A673 (cell line): ENCODE data around the gene SLC35G6. TPM values are rescaled to one million over a fixed set of nuclear protein-coding genes. Genes with fewer than 3 reads are reported as not detected.

Experiments
- BruUV-seq: library from RNA; stranded (reverse); fragments of 400-500 nt; replicated peaks from 2 replicates; lab custom pipeline; 2021; lab: Mats Ljungman, UMichigan
- CTCF ChIA-PET: fragments of 300-600 bp; sonication (Branson Sonifier 250); formaldehyde crosslinking; loops from one replicate; lab custom pipeline; 2022; ENCODE audit warnings: antibody characterized with exemption; lab: Charles Lee
- POLR2A ChIA-PET: fragments of 300-600 bp; sonication (Branson Sonifier 250); formaldehyde crosslinking; loops from one replicate; lab custom pipeline; 2022; ENCODE audit warnings: antibody characterized with exemption; ENCODE audit not compliant: low non-redundant PET; lab: Charles Lee
- DNase-seq: peaks from one replicate; pipeline ENCODE4 v3.0.0-alpha.2; 2015; ENCODE audit warnings: low spot score
- H3K27ac ChIP-seq: fragments of 200-600 bp; sonication (generic); 2 replicates; pipeline ENCODE4 v1.5.1; 2016; ENCODE audit warnings: mixed run types, low read depth, mild to moderate bottlenecking, mixed read lengths, antibody characterized with exemption, low read length; ENCODE audit not compliant: poor library complexity, severe bottlenecking
- H3K27me3 ChIP-seq: fragments of 200-600 bp; sonication (generic); replicated peaks from 2 replicates; pipeline ENCODE4 v1.6.1; 2017; ENCODE audit warnings: mixed run types, low read depth, mild to moderate bottlenecking, mixed read lengths, antibody characterized with exemption, low read length; ENCODE audit not compliant: insufficient read depth, poor library complexity
- H3K36me3 ChIP-seq: fragments of 200-600 bp; sonication (generic); 2 replicates; pipeline ENCODE4 v1.6.1; 2016; ENCODE audit warnings: mixed run types, mild to moderate bottlenecking, mixed read lengths, antibody characterized with exemption, low read length; ENCODE audit not compliant: insufficient read depth, poor library complexity, severe bottlenecking
- H3K4me1 ChIP-seq: fragments of 200-600 bp; sonication (generic); 2 replicates; pipeline ENCODE4 v1.6.1; 2017; ENCODE audit warnings: mixed run types, mild to moderate bottlenecking, mixed read lengths, antibody characterized with exemption, low read length; ENCODE audit not compliant: insufficient read depth, poor library complexity, severe bottlenecking
- H3K4me3 ChIP-seq: fragments of 200-600 bp; sonication (generic); 2 replicates; pipeline ENCODE4 v1.5.1; 2016; ENCODE audit warnings: low read depth, mixed run types, mild to moderate bottlenecking, mixed read lengths, low read length; ENCODE audit not compliant: poor library complexity, severe bottlenecking
- H3K9me3 ChIP-seq: fragments of 200-600 bp; sonication (generic); 2 replicates; pipeline ENCODE4 v1.6.1; 2016; ENCODE audit warnings: mixed run types, low read depth, mild to moderate bottlenecking, mixed read lengths, antibody characterized with exemption, low read length; ENCODE audit not compliant: poor library complexity, severe bottlenecking
- EZH2 ChIP-seq: fragments of 200-600 bp; sonication (generic); IDR thresholded peaks from 2 replicates; pipeline ENCODE4 v1.6.1; 2017; ENCODE audit warnings: borderline replicate concordance, low read depth, mild to moderate bottlenecking, mixed read lengths, antibody characterized with exemption, low read length; ENCODE audit not compliant: poor library complexity, severe bottlenecking
- intact Hi-C: fragments of 100-400 bp; cut with micrococcal nuclease; formaldehyde crosslinking; loops from one replicate; pipeline ENCODE4 v1.10.0; 2022; ENCODE audit not compliant: unreplicated experiment
- total RNA-seq: library from RNA; stranded (reverse); gene quantifications from 2 replicates; pipeline ENCODE4 v1.2.3, GENCODE V29; 2021
- TF ChIP-seq, protein P1 (sequence below): fragments of 300-800, 200-600 bp; sonication (generic); conservative IDR thresholded peaks from 2 replicates; pipeline ENCODE4 v1.5.1; 2017; ENCODE audit warnings: low read depth, mild to moderate bottlenecking, antibody characterized with exemption, low read length, moderate library complexity, mixed read lengths

SLC35G6 gene
- total RNA-seq, 1 experiment from 2014 or later = not detected

DNA sequence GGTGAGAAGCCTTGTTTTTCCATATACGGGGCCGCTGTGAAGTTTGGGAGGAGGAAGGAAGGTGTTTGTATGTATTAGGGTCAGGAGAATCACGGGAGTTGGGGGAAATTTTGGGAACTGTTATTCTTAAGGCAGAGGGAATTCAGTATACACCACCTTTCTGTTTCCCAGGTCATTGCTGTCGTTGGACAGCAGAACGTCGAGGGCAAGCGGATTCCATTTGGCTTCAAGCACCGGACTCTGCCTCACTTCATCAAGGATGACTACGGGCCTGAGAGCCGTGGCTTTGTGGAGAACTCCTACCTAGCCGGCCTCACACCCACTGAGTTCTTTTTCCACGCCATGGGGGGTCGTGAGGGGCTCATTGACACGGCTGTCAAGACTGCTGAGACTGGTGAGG is 20.5 kb downstream of the SLC35G6 start:
- BruUV-seq = no TSS peak

DNA sequence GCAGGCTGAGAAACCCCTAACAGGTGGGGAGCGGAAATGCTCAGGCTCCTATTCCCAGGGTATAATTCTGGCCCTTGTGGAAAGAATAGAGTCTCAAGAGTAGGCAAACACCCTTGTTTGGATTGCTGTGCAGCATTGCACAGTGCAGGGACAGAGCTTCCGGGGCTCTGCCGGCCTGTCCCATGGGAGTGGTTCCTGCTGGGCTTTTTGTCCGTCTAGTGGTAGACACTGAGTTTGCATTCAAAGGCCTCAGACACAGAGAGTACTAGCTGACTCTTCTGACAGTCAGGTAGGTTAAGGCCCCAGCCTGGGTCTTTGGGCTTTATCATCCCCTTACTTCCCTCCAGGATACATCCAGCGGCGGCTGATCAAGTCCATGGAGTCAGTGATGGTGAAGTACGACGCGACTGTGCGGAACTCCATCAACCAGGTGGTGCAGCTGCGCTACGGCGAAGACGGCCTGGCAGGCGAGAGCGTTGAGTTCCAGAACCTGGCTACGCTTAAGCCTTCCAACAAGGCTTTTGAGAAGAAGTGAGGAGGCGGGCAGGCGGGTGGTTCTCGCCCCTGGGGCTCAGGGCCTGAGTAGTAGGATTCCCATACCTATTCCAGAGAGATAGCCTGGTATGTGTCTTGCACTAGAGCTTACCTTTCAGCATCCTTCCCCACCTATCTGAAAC is 21.1 kb downstream of the SLC35G6 start:
- CTCF ChIA-PET = interaction anchor here (0.6 to 0.7 kb wide), 3 partner anchors 10 to 66 kb away, joined by 3 to 5 read pairs (median 4); no protein-coding TSS in a partner anchor

More for the DNA sequence above, 20.5 kb downstream of the SLC35G6 start:
- TF ChIP-seq, protein P1, sequence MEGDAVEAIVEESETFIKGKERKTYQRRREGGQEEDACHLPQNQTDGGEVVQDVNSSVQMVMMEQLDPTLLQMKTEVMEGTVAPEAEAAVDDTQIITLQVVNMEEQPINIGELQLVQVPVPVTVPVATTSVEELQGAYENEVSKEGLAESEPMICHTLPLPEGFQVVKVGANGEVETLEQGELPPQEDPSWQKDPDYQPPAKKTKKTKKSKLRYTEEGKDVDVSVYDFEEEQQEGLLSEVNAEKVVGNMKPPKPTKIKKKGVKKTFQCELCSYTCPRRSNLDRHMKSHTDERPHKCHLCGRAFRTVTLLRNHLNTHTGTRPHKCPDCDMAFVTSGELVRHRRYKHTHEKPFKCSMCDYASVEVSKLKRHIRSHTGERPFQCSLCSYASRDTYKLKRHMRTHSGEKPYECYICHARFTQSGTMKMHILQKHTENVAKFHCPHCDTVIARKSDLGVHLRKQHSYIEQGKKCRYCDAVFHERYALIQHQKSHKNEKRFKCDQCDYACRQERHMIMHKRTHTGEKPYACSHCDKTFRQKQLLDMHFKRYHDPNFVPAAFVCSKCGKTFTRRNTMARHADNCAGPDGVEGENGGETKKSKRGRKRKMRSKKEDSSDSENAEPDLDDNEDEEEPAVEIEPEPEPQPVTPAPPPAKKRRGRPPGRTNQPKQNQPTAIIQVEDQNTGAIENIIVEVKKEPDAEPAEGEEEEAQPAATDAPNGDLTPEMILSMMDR = no peak
- no peak for TF ChIP-seq EZH2
- Histone ChIP-seq H3K27me3 (no peaks in the 10 kb centered on the region), H3K36me3 (peaks cover 96% of the 10 kb centered on the region), H3K27ac (no peak overlapping the region), H3K4me1 (no peaks in the 10 kb centered on the region), H3K9me3 (no peaks in the 10 kb centered on the region), H3K4me3 (no peak overlapping the region)
- intact Hi-C loops = no loop called here
- no peak for DNase-seq
- CTCF ChIA-PET = no interaction called here
- POLR2A ChIA-PET = no interaction called here

DNA sequence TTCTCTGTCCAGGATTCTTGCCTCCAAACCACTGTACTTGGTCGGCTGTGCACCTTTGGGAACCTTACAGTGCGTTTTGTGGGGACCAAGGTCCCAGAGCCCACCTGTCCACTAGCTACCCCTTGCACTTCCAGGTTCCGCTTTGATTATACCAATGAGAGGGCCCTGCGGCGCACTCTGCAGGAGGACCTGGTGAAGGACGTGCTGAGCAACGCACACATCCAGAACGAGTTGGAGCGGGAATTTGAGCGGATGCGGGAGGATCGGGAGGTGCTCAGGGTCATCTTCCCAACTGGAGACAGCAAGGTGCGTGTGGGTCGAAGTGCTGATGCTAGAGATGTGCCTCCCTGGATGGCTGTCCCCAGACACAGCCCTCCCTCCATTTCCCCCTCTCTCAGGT is 21.7 kb downstream of the SLC35G6 start:
- H3K36me3 ChIP-seq = peaks cover 94% of the 10 kb centered on the region
- TF ChIP-seq, protein P1 = peak; percentile 43
- TF ChIP-seq EZH2 = no peak
- intact Hi-C loops = no loop called here
- no peaks in the 10 kb centered on the region for H3K27me3 ChIP-seq
- ChIA-PET CTCF (interaction anchor here (0.6 to 0.7 kb wide), 3 partner anchors 10 to 67 kb away, joined by 3 to 5 read pairs (median 4); no protein-coding TSS in a partner anchor), POLR2A (interaction anchor here (0.7 kb wide), 1 partner anchor 184 kb away, joined by 3 read pairs; the partner anchor contains the start of gene TP53)
- H3K4me1 ChIP-seq = no peaks in the 10 kb centered on the region
- no peaks in the 10 kb centered on the region for H3K9me3 ChIP-seq
- no peak overlapping the region for H3K27ac ChIP-seq
- BruUV-seq = no TSS peak
- peak; percentile 27 for DNase-seq
- no peak overlapping the region for H3K4me3 ChIP-seq

More for the DNA sequence above, 21.1 kb downstream of the SLC35G6 start:
- DNase-seq = peak; percentile 32
- H3K27me3 ChIP-seq = no peaks in the 10 kb centered on the region
- TF ChIP-seq, protein P1 = no peak
- TF ChIP-seq EZH2 = no peak
- H3K4me1 ChIP-seq = no peaks in the 10 kb centered on the region
- H3K9me3 ChIP-seq = no peaks in the 10 kb centered on the region
- POLR2A ChIA-PET = interaction anchor here (0.7 kb wide), 1 partner anchor 185 kb away, joined by 3 read pairs; the partner anchor contains the start of gene TP53
- no peak overlapping the region for H3K27ac ChIP-seq
- H3K4me3 ChIP-seq = no peak overlapping the region
- peaks cover 96% of the 10 kb centered on the region for H3K36me3 ChIP-seq
- intact Hi-C loops = no loop called here
- no TSS peak for BruUV-seq
